GM19043 (cell line): Measurements from ENCODE around the gene GJB4.

Experiments used
- ATAC-seq: cut with Tn5 transposase; IDR thresholded peaks from one replicate; pipeline ENCODE4 v1.9.1; 2021; ENCODE audit warnings: low read depth; ENCODE audit not compliant: unreplicated experiment

GJB4 gene

DNA sequence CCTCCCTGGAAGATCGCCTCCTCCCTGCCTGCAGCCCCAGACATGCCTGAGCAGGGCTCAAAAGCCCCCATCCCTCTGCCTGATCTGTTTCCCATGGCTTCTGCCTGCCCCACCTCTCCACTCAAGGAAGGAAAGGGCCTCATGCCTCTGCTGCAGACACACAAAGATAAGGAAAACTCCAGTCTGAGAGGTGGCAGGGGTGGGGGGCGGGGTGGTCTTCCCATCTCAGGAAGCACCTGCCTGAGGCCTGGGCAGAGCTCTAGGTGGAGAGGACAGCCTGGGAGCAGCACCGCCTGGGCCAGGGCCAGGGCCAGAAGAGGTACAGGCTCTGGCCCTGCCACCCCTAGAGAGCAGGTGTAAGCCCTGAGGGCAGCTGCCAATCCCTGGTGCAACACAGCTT lies 17.4 kb downstream of the GJB4 start:
- no peak for ATAC-seq

DNA sequence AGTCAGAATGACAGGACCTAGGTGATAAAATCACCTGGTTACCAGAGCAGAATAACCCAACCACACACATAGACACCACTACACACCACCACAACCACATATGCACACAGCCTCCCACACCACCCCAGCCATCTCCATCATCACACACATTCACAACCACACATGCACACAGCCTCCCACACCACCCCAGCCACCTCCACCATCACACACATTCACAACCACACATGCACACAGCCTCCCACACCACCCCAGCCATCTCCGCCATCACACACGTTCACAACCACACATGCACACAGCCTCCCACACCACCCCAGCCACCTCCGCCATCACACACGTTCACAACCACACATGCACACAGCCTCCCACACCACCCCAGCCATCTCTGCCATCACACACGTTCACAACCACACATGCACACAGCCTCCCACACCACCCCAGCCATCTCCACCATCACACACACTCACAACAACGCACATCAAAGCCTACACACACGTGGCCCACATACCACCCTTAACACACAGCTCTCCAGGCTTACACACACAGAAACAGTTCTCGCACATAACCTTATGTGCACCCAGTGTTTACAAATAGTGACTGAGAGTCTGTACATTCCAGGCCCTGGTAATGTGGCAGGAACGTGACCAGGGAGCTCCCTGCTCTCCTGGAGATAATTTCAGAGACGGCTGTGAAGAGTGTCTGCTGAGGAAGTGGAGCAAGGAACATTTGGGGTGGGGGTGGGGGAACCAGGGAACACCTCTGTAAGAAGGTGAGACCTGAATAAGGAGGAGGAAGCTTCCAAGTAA lies 18.2 kb downstream of the GJB4 start:
- no peak for ATAC-seq

DNA sequence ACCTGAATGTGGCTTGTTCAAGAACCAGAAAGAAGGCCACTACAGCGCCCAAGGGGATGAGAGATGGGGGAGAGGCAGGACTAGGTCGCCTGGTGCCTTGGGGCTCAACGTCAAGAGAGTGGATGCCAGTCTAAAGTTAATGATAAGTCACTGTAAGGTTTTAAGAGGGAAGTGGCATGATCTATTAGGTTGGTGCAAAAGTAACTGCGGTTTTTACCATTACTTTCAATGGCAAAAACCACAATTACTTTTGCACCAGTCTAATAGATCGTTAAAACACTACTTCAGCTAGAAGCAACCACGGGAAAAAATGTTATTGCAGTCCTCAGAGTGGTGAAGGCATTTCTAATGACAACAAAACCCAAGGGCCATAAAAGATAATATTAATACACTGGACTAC lies 18.8 kb downstream of the GJB4 start:
- no peak for ATAC-seq

- no peak for ATAC-seq
These were observed 19.5 kb downstream of the GJB4 start for GRCh38 chr1:34779005-34779404.

DNA sequence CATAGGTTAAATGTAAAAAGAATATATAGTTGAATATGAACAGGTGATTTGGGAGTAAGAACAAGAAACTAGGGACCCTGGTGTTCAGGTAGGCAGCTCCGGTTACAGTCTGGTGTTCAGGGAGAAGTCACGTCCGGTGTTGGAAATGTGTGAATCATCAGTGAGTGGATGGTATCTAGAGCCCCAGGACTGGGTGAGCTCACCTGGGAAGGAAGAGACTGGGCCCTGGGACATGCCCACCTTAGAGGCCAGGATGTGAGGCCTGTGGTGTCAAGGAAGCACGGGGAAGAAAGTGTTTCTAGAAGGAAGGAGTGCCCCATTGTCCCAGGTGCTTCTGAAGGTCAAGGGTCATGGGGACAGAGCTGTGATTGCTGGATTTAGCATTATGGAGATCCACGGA lies 20.0 kb downstream of the GJB4 start:
- no peak for ATAC-seq

DNA sequence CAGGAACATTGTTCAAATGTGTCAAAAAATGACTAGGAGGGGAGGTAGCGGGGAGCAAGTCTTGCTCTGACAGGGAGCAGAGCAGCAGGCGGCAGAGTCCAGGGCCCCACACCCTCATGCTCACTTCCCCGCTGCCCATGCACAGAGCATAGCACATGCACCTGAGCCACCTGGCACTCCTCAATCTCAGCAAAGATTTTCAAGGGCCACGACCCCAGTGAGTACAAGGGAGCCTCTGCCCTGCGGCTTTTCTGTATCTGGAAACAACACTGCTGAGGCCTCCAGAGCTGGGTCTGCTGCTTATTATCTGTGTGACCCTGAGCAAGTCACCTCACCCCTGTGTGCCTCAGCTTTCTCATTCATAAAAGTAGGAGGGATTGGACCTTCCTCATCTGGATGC lies 20.4 kb downstream of the GJB4 start:
- ATAC-seq, result no peak

GRCh38 chr1:34780528-34780927 lies 21.0 kb downstream of the GJB4 start:
- no peak for ATAC-seq

GRCh38 chr1:34781071-34781843 lies 21.7 kb downstream of the GJB4 start, which contains the start of gene GJB3:
GJB3 (plus strand) TSS chr1:34781214; CDS start chr1:34784763, 3,549 bp downstream.
- ATAC-seq, result no peak

DNA sequence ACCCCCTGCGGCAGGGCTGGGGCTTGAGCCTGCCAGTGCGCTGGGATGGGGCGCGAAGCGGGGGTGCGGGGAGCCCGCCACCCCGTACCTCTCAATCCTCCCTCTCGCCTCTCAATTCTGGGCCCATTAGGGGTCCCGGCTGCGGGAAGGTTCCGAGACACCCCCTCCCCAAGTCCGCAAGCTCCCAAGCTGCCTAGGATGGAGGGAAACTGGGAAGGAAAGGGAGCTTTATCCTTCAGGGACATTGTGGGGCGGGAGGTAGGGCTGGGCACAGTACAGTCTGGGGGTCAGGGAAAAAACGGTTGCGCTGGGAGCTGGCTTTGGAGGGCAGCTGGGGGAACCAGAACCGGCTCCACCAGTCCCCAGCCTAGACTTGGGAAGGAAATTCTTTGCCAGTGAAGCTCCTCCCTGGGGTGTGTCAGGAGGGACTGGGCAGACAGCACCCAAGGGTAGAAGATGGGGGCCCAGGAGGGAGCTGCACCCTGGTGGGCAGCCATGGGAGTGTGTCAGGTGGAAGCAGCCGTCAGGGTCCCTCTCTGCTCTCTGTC lies 22.4 kb downstream of the GJB4 start:
- ATAC-seq, result no peak

DNA sequence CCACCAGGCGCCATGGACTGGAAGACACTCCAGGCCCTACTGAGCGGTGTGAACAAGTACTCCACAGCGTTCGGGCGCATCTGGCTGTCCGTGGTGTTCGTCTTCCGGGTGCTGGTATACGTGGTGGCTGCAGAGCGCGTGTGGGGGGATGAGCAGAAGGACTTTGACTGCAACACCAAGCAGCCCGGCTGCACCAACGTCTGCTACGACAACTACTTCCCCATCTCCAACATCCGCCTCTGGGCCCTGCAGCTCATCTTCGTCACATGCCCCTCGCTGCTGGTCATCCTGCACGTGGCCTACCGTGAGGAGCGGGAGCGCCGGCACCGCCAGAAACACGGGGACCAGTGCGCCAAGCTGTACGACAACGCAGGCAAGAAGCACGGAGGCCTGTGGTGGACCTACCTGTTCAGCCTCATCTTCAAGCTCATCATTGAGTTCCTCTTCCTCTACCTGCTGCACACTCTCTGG lies 25.2 kb downstream of the GJB4 start:
- no peak for ATAC-seq

DNA sequence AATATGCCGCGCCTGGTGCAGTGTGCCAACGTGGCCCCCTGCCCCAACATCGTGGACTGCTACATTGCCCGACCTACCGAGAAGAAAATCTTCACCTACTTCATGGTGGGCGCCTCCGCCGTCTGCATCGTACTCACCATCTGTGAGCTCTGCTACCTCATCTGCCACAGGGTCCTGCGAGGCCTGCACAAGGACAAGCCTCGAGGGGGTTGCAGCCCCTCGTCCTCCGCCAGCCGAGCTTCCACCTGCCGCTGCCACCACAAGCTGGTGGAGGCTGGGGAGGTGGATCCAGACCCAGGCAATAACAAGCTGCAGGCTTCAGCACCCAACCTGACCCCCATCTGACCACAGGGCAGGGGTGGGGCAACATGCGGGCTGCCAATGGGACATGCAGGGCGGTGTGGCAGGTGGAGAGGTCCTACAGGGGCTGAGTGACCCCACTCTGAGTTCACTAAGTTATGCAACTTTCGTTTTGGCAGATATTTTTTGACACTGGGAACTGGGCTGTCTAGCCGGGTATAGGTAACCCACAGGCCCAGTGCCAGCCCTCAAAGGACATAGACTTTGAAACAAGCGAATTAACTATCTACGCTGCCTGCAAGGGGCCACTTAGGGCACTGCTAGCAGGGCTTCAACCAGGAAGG lies 25.8 kb downstream of the GJB4 start:
- ATAC-seq, result no peak

DNA sequence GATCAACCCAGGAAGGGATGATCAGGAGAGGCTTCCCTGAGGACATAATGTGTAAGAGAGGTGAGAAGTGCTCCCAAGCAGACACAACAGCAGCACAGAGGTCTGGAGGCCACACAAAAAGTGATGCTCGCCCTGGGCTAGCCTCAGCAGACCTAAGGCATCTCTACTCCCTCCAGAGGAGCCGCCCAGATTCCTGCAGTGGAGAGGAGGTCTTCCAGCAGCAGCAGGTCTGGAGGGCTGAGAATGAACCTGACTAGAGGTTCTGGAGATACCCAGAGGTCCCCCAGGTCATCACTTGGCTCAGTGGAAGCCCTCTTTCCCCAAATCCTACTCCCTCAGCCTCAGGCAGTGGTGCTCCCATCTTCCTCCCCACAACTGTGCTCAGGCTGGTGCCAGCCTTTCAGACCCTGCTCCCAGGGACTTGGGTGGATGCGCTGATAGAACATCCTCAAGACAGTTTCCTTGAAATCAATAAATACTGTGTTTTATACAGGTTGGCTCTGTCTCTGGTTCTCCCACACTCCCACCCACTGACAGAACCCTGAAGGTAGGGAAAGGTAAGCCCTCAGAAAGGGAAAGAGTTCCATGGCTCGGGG lies 26.4 kb downstream of the GJB4 start:
- ATAC-seq, result no peak

- no peak for ATAC-seq
These were observed 27.2 kb downstream of the GJB4 start for GRCh38 chr1:34786521-34787325.

DNA sequence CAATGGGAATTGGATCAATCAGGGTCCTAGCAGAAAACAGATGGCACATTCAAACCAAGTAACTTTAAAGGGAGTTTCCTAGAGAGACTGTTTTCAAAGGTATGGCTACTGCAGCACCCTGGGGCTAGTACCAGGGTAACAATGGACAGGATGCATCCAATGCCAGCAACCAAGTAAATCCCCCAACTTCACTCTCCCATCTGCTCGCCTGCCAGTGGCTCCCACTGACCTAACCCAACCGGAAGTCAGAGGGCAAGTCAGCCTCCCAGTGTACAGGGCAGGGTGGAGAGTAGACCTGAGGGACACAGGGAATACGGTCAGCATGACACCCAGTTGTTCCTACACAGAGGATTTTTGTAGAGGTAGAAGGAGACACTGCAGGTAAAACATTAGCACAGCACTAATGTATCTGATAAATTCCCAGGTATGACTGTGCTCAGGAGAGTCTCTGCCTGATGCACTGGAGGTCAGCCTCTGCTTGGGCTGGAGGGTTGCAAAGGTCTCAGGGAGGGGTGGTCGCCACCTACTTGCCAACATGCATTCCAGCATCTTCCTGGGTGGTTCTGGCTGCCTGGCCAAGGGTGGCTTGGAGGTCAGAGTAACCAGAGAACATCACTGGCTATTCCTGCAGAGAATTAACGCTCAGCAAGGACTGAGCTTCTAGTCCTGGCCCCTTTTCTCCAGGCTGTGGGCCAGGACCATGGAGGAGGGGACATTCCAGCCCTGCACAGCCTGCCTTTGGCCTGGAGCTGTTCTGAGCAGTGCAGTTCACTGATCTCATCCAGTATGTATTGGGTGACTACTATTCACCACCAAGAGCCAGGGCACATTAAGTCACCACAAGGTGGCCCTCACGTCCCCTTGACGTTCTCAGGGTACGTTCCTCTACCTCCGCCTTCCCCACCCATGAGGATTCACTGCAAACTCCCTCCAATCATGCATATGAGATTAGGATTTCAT lies 28.2 kb downstream of the GJB4 start:
- no peak for ATAC-seq

GRCh38 chr1:34790985-34791384 lies 31.4 kb downstream of the GJB4 start:
- ATAC-seq, result no peak

- ATAC-seq, result no peak
These were observed 32.9 kb downstream of the GJB4 start for GRCh38 chr1:34792424-34792823.

- no peak for ATAC-seq
These were observed 33.6 kb downstream of the GJB4 start, which contains the start of gene GJA4 for GRCh38 chr1:34792868-34793727. GJA4 (plus strand) TSS chr1:34792999; CDS start chr1:34794214, 1,215 bp downstream.
